Measurements from ENCODE around the gene FLNB. TPM values are rescaled to one million over a fixed set of nuclear protein-coding genes. Genes with fewer than 3 reads are reported as not detected.

The FLNB gene
- total RNA-seq, 1 donor from 2014 or later, result 75.4 TPM

DNA sequence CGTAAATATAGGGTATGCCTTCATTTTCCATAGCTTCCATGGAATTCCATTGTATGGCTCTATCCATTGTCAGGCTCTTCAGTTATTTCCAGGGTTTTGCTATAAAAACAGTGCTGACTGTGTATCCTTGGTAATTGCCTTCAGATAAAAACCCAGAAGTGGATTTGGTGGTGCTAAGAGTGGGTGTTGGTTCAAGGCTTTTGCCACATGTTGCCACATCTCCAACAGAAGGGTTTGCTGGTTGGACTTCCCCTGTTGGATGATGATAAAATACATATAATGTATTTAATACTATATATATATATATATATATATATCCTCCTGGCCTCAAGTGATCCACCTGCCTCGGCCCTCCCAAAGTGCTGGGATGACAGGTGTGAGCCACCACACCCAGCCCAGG, 97.8 kb downstream of the FLNB start:
- TF ChIP-seq, protein P1, sequence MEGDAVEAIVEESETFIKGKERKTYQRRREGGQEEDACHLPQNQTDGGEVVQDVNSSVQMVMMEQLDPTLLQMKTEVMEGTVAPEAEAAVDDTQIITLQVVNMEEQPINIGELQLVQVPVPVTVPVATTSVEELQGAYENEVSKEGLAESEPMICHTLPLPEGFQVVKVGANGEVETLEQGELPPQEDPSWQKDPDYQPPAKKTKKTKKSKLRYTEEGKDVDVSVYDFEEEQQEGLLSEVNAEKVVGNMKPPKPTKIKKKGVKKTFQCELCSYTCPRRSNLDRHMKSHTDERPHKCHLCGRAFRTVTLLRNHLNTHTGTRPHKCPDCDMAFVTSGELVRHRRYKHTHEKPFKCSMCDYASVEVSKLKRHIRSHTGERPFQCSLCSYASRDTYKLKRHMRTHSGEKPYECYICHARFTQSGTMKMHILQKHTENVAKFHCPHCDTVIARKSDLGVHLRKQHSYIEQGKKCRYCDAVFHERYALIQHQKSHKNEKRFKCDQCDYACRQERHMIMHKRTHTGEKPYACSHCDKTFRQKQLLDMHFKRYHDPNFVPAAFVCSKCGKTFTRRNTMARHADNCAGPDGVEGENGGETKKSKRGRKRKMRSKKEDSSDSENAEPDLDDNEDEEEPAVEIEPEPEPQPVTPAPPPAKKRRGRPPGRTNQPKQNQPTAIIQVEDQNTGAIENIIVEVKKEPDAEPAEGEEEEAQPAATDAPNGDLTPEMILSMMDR (IDR thresholded peaks at IDR 0.05; ENCODE audit: partially characterized antibody, unreplicated experiment), result no peak
- Mint-ChIP-seq H3K27ac (ENCODE audit: unreplicated experiment) (no peak overlapping the region), H3K9me3 (ENCODE audit: unreplicated experiment) (no peaks in the 10 kb centered on the region), H3K36me3 (ENCODE audit: unreplicated experiment) (peaks cover 10% of the 10 kb centered on the region), H3K27me3 (ENCODE audit: unreplicated experiment) (no peaks in the 10 kb centered on the region), H3K4me1 (ENCODE audit: low read depth, unreplicated experiment) (no peaks in the 10 kb centered on the region), H3K4me3 (ENCODE audit: unreplicated experiment) (no peak overlapping the region)
- no peak for DNase-seq

DNA sequence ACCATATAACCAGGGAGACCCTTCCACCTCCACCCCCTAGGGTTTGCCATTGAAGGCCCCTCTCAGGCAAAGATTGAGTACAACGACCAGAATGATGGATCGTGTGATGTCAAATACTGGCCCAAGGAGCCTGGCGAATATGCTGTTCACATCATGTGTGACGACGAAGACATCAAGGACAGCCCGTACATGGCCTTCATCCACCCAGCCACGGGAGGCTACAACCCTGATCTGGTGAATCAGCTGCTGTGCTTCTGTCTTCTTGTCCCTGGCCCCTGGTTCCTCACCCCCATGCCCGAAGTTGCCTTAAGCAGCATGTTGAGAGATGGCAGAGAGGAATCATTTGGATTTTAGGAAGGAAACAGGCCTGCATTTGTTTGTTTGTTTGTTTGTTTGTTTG, 98.4 kb downstream of the FLNB start:
- Mint-ChIP-seq H3K4me3 (ENCODE audit: unreplicated experiment) (no peak overlapping the region), H3K9me3 (ENCODE audit: unreplicated experiment) (no peaks in the 10 kb centered on the region), H3K36me3 (ENCODE audit: unreplicated experiment) (peaks cover 10% of the 10 kb centered on the region), H3K27me3 (ENCODE audit: unreplicated experiment) (no peaks in the 10 kb centered on the region), H3K27ac (ENCODE audit: unreplicated experiment) (no peak overlapping the region), H3K4me1 (ENCODE audit: low read depth, unreplicated experiment) (no peaks in the 10 kb centered on the region)
- TF ChIP-seq, protein P1 (IDR thresholded peaks at IDR 0.05; ENCODE audit: partially characterized antibody, unreplicated experiment), result no peak
- DNase-seq, result no peak

GRCh38 chr3:58107597-58107996, 99.4 kb downstream of the FLNB start:
- Mint-ChIP-seq H3K27ac (ENCODE audit: unreplicated experiment) (no peak overlapping the region), H3K36me3 (ENCODE audit: unreplicated experiment) (peaks cover 4% of the 10 kb centered on the region), H3K27me3 (ENCODE audit: unreplicated experiment) (no peaks in the 10 kb centered on the region), H3K4me3 (ENCODE audit: unreplicated experiment) (no peak overlapping the region), H3K4me1 (ENCODE audit: low read depth, unreplicated experiment) (no peaks in the 10 kb centered on the region), H3K9me3 (ENCODE audit: unreplicated experiment) (no peaks in the 10 kb centered on the region)
- TF ChIP-seq, protein P1 (IDR thresholded peaks at IDR 0.05; ENCODE audit: partially characterized antibody, unreplicated experiment), result no peak
- DNase-seq, result no peak

- Mint-ChIP-seq H3K27ac (ENCODE audit: unreplicated experiment) (no peak overlapping the region), H3K4me1 (ENCODE audit: low read depth, unreplicated experiment) (no peaks in the 10 kb centered on the region), H3K4me3 (ENCODE audit: unreplicated experiment) (no peak overlapping the region)
Observed at GRCh38 chr3:58109752-58110151, 101.5 kb downstream of the FLNB start.

DNA sequence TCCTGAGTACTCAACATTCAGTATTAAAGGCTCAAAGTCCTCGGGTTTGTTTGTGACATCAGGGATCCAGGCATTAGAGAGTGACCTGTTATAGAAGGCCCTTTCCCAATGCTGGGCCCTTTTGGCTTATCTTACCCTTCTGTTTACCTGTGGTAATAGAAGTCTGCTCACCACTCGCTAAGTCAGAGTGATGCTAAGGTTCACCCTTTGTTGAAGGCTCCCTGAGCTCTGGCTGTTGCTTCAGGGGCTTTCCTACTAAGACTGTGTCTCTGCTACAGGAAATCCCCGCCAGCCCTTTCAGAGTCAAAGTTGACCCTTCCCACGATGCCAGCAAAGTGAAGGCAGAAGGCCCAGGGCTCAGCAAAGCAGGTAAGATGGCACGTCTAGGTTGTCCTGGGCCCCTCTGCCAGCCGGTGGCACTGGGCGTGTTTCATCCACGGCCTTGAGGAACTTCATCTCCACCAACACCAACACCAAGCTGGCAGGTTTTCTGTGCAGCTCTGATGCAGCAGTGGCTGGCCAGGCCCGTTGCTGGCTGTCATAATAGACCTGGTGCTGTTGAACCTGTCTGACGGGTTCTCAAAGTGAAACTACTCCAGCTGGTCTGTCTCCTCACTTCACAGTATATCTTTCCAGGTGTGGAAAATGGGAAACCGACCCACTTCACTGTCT, 103.4 kb downstream of the FLNB start:
- H3K4me3 Mint-ChIP-seq (ENCODE audit: unreplicated experiment), result no peak overlapping the region
- no peak overlapping the region for H3K27ac Mint-ChIP-seq (ENCODE audit: unreplicated experiment)

More at GRCh38 chr3:58109752-58110151, 101.5 kb downstream of the FLNB start:
- no peak for DNase-seq
- Mint-ChIP-seq H3K36me3 (ENCODE audit: unreplicated experiment) (peaks cover 4% of the 10 kb centered on the region), H3K9me3 (ENCODE audit: unreplicated experiment) (no peaks in the 10 kb centered on the region), H3K27me3 (ENCODE audit: unreplicated experiment) (no peaks in the 10 kb centered on the region)
- TF ChIP-seq, protein P1 (IDR thresholded peaks at IDR 0.05; ENCODE audit: partially characterized antibody, unreplicated experiment), result no peak

More for the DNA sequence above, 103.4 kb downstream of the FLNB start:
- peaks cover 2% of the 10 kb centered on the region for H3K9me3 Mint-ChIP-seq (ENCODE audit: unreplicated experiment)
- H3K4me1 Mint-ChIP-seq (ENCODE audit: low read depth, unreplicated experiment), result no peaks in the 10 kb centered on the region
- DNase-seq, result no peak
- H3K36me3 Mint-ChIP-seq (ENCODE audit: unreplicated experiment), result no peaks in the 10 kb centered on the region
- no peaks in the 10 kb centered on the region for H3K27me3 Mint-ChIP-seq (ENCODE audit: unreplicated experiment)
- TF ChIP-seq, protein P1 (IDR thresholded peaks at IDR 0.05; ENCODE audit: partially characterized antibody, unreplicated experiment), result no peak
